ENCODE measurements around the gene FHIT.

The FHIT gene

DNA sequence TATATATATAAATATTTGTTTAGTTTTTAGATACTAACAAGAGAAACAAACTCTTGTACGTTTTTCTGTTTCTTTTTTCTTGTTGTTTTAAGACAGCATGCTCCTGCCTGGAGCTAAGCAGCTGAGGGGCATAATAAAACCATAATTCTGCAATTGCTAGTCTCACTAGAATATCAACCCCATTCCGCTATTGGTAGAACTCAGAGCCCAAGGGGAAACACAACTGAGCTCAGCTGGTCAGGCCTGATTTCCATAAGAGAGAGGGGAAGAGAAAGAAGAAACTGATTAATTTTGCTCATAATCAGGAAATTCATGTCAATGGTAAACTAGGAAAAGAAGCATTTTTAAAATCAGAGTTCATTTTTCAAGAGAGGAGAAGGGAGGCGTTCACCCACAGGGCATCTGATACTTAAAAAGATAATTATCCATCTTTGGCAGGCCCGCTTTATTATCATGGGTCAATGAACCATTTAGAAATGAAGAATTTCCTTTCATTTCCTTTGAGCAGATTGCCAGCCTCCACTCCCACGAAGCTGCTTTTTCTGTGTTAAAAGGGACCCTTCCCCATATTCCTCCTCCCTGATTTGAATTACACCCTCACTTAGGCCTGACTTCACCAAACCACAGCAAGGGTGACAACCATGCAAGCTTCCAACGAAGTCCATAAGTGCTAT is 1236.1 kb downstream of the FHIT start:
- no peak for DNase-seq

- no peak for DNase-seq
Observed at GRCh38 chr3:60013241-60013640, 1238.0 kb downstream of the FHIT start.

- DNase-seq: no peak
Observed at GRCh38 chr3:60011218-60011617, 1240.0 kb downstream of the FHIT start.

GRCh38 chr3:60010781-60011180 is 1240.5 kb downstream of the FHIT start:
- DNase-seq: no peak

GRCh38 chr3:60009931-60010478 is 1241.2 kb downstream of the FHIT start:
- DNase-seq: no peak

DNA sequence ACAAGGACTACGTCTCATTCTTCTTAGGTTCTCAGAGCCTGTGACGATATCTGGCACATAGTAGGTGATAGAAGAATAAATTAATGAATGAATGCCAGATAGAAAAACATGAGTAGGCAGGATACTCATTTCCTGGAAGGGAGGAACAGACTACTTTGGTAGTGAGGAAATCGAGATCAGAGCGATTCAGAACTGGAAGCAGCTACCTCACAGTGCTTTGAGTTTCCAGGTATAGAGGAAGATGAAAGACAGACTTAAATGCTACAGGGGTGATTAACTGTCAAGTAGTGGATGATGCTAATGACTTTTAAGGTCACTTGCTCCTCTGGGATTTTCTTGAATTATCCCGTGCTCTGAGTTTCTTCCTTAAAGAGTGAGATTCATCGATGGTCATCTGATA is 1249.9 kb downstream of the FHIT start:
- DNase-seq: no peak

DNA sequence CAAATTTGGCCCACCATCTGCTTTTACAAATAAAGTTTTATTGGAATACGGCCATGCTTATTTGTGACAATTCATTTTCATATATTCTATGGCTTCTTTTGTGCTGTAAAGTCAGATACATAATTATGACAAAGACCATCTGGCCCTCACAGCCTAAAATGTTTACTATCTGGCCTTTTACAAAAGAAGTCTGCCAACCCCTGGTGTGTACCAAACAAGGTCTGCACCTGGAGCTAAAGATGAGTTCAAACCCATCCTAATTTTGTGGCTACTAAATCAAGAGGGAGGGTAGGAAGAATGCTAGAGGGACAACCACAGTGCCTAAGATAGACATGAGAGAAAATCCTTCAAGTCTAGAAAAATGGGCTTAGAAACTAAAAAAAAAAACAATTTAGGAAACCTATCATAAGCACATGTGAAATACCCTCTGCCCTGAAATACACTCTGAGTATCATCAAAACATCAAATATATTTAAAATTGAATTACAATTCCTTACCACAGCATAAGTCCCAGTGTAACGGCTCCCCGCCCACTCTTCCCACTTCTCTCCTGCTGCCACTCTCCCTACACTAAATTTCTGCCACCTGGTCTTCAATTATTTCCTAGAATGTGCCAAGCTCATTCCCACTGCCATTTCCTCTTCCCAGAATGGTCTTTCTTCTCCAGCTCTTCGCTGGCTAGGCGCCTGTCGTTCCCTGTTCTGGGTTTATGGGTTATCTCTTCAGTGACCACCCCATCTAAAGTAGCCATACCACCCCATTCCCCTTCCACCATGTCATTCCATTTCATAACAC is 1250.7 kb downstream of the FHIT start:
- no peak for DNase-seq

DNA sequence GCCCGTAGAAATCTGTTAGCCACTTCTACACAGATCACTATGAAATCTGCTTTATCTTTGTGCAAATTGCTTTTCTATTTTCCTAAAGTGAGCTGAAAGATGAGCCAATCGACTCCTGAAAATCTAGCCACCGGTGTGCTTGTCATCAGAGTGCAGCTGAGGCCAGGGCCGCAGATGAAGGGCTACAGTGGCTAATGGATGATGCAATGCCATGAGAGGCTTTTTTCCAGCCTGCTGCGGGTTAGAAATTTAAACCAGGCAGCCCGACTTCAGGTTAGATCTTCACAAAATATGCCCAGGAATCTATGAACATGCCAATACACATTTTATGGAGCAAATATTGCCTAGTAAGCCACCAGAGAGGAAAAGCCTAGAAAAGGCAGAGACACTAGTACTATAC is 1253.2 kb downstream of the FHIT start:
- DNase-seq: peak in 1 of 2 experiments; percentile 16

DNA sequence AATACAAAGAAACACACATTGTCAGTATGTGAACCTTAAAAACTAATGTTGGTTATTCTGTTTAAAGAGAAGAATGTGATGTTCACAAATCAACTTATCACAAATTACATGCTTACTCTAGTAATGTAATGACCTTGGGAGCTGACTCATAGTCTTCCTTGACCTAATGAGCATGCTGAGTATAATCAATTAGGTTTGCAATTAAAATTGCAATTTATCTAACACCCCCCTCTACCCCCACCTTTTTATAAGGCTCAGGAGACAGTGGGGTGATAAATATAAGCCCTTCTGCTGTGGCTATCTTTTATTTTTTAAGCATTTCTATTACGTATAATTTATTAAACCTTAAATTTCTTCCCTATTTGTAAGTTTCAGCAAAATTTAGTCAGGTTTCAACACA is 1253.7 kb downstream of the FHIT start:
- no peak for DNase-seq

GRCh38 chr3:59996056-59996455 is 1255.2 kb downstream of the FHIT start:
- DNase-seq: no peak

GRCh38 chr3:59995563-59995962 is 1255.7 kb downstream of the FHIT start:
- DNase-seq: no peak

- DNase-seq: peak; percentile 42 to 80
Observed at GRCh38 chr3:59994732-59995304, 1256.4 kb downstream of the FHIT start.

DNA sequence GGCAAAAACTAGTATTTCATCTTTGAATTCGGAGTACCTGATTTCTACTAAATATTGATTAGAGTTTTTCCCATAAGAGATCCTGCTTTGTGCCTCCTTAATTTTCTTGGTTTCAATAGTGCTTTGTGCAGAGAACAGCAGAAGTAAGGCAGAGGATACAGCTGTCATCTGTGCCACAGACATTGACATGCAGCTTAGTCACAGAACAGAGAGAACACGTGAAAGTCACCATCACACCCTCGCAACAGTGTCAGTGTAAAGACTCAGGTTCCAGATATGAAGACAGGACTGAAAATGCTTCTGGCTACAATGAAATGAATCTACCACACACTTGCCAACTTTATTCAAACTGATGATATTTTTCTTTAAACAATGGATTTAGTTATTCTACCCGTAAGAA is 1258.7 kb downstream of the FHIT start:
- no peak for DNase-seq

DNA sequence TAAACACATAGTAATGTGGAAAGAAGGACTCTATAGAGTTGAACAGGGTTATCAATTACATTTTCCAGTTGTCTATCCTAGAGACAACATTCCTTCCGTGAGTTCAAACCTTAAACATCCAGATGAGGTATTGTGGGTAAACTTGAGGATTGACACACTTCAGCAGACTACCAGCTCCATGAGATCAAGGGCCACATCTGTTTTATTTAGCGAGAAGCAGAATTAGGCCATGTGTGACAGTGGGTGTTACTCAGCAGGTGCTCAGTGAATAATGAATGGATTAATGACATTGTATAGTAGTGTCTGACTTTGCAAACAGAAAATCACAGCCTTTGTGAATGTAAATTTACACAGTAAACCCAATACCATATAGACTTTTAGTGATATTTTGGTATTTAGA is 1260.3 kb downstream of the FHIT start:
- DNase-seq: peak in 1 of 2 experiments; percentile 83

GRCh38 chr3:59982510-59982909 is 1268.7 kb downstream of the FHIT start:
- no peak for DNase-seq

GRCh38 chr3:59981377-59981776 is 1269.9 kb downstream of the FHIT start:
- DNase-seq: no peak

- no peak for DNase-seq
Observed at GRCh38 chr3:59980576-59980975, 1270.7 kb downstream of the FHIT start.

- no peak for DNase-seq
Observed at GRCh38 chr3:59979542-59979941, 1271.7 kb downstream of the FHIT start.

DNA sequence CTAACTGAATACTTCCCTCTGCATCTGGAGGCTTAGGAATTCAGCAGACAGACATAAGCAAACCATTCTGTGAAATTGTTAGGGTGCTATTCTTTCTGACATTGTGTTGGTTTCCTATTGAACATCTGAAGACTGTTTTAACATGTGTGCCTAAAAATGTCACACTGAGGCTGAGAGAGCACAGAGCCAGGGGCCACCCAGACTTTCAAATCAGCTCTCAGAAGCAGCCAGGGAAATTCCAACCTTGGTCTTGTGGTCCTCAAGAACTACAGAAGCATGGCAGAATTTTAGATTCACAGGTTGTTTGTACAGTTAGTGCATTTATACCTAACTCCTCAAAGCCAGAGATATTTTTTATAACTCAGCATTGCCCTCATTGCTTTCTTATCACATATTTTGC is 1272.3 kb downstream of the FHIT start:
- DNase-seq: no peak

GRCh38 chr3:59970796-59971195 is 1280.5 kb downstream of the FHIT start:
- no peak for DNase-seq

GRCh38 chr3:59970376-59970775 is 1280.9 kb downstream of the FHIT start:
- no peak for DNase-seq

DNA sequence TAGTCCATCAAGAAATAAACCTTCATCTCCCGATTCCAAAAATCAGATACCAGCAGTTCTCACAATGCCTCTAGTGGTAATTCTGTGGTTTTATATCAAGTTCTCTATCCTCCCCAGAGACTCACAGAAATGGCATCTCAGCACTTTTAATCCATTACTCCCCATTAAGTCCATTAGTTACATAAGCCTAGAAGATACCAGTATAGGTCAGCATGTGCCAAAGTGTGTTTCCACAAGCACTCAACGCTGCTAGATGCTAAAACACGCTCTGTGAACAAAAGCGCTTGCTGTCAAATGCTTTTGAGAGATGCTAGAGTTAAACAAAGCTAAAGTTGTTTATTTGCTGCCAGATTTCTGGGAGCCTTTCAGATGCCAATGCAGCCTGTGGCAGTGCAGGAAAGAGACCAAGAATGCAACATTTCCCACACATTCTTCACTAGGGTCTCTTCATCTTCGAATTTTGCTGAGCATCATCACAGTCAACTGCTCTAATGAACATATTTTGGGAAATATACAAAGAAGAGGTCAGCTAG is 1282.7 kb downstream of the FHIT start:
- no peak for DNase-seq

DNA sequence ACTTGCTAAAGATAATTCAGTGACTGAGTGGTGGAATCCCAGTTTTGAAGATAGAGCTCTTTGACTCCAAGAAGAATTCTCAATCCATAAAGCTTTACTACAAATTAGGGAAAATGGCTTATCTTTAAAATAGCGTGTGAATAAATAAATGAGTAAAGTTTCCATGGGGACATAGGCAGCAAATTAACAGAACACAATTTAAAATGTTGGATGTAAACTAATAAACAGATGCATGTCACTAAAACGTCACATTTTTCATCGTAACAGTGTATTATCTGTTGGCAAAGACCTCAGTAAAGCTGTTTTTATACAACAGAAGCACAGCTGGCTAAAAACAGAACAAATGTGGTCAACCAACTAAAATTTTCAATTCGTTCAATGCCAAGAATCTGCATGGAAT is 1287.6 kb downstream of the FHIT start:
- DNase-seq: no peak

DNA sequence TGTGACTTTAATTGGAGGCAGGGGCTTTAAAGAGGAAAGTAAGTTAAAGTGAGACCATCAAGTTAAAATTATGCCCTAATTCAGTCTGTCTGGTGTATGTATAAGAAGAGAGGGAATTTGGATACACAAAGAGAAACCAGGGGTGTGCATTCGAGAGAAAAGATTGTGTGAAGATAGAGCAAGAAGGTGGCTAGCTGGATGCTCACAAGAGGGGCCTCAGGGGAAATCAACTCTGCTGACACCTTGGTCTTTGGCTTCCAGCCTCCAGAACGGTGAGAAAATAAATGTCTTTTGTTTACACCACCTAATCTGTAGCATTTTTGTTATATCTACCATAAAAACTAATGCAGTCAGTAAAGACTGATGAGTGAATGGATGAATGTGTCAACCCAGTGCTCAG is 1294.1 kb downstream of the FHIT start:
- no peak for DNase-seq

Data from NCI-H524 (cell line).